HT1080 (cell line): ENCODE results near the gene LAMP1. TPM values are rescaled to one million over a fixed set of nuclear protein-coding genes. Genes with fewer than 3 reads are reported as not detected.

Experiments used
- small RNA-seq: library from RNA; depleted of rRNA; stranded (forward); fragments of <200 nt; gene quantifications from one replicate; pipeline ENCODE3, GENCODE V24; 2014
- total RNA-seq: library from RNA; depleted of rRNA; stranded (reverse); fragments of >200 nt; shearing (Covaris generic); gene quantifications from 2 replicates; pipeline ENCODE4 v1.2.3, GENCODE V29; 2014; rRNA removed

LAMP1 gene
- total RNA-seq, 1 experiment from 2014 or later = 175 TPM

Small RNA genes lying within 50 kb of the gene (small RNA-seq; reads per million reads assigned to genes)
- gene MIR8075 = not detected

Other genes starting within 250 kb of the LAMP1 start
- gene F7, start 191.4 kb upstream of the LAMP1 start, total RNA-seq = 0.10 TPM in 1 of 2 replicates, not detected in the other
- gene F10, start 174.4 kb upstream of the LAMP1 start, total RNA-seq = not detected in 2 replicates
- not detected in 2 replicates for gene PROZ, start 138.6 kb upstream of the LAMP1 start, total RNA-seq
- gene PCID2, start 88.6 kb upstream of the LAMP1 start, total RNA-seq = 113 and 114 TPM in 2 replicates
- 159 and 192 TPM in 2 replicates for gene CUL4A, start 87.6 kb upstream of the LAMP1 start, total RNA-seq
- 0.19 and 0.23 TPM in 2 replicates for gene GRTP1, start 66.9 kb downstream of the LAMP1 start, total RNA-seq
- 0.95 and 1.0 TPM in 2 replicates for gene ADPRHL1, start 156.2 kb downstream of the LAMP1 start, total RNA-seq
- gene DCUN1D2, start 193.5 kb downstream of the LAMP1 start, total RNA-seq = 4.7 and 9.6 TPM in 2 replicates